Right renal cortex interstitium (tissue), 3 donors: ENCODE results near the gene FBXO44. TPM values are rescaled to one million over a fixed set of nuclear protein-coding genes. Genes with fewer than 3 reads are reported as not detected.

Experiments used
- DNase-seq, 3 donors: peaks; one replicate each; pipeline ENCODE4 v3.0.0-alpha.2; 2013; ENCODE audit warnings: low read depth in 3 of 3, low spot score in 2 of 3
- polyA plus RNA-seq, 3 donors: library from polyadenylated mRNA; unstranded; fragments of 120-200 nt; gene quantifications; one replicate each; pipeline ENCODE4 v1.2.1, GENCODE V29; 2013; ENCODE audit not compliant: insufficient read length in 3 of 3

Gene FBXO44
- polyA plus RNA-seq, 3 donors = 11.0 to 14.2 (median 11.8) TPM

DNA sequence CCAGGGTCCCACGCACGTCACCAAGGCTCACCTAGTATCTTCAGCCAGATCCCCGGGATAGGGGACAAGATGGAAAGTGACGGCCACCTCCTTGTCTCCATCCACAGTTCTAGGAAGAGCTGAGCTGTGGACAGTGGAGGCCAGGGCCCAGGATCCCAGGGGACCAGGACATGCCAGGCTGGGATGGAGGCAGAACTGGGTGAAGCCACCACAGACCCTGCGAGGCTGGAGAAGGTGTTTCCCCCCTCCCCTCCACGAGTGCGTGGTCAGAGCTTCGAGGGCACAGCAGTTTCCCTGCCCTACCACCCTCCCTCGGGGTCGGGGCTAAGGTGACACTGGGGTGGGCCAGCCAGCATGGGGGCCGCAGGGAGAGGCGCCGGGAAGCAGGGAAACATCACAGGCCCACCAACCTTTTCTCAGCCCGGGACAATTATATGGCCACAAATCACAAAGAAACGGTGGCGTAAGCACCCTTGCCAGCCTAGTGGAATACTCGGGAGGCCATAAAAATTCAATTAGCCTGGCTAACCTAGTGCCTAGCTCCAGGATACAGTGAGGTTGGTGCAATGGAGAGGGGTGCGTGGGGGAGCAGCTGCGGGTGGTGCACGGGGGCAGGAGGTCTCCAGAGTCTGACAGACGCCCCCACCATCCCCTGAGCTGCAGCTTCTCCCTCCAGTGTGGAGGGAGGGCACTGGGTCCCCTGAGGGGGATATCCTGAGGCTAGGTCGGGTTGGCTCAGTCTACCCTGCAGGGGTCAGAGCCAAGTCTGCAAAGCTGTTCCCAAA is 50.2 kb downstream of the FBXO44 start:
- DNase-seq = no peak

DNA sequence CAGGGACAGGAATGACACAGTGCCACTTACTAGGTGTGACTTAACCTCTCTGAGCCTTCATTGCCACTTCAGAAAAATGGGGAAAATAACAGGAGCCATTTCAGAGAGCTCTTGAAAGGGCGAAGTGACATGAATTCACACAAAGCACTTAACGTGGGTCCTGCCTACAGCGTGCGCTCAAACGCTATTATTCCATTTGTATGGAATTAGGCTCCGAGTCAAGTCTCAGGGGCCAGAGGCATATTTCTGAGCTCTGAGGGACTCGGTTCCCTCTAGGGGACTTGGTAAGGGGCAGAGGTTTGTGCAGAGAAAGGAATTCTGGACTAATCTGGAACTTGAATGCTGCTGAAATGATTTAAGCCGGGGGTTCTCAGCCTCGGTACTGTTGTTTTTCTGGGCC is 50.9 kb downstream of the FBXO44 start:
- DNase-seq = no peak

DNA sequence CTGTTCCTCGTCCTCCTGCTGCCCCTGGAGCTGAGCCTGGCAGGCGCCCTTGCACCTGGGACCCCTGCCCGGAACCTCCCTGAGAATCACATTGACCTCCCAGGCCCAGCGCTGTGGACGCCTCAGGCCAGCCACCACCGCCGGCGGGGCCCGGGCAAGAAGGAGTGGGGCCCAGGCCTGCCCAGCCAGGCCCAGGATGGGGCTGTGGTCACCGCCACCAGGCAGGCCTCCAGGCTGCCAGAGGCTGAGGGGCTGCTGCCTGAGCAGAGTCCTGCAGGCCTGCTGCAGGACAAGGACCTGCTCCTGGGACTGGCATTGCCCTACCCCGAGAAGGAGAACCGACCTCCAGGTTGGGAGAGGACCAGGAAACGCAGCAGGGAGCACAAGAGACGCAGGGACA is 51.6 kb downstream of the FBXO44 start:
- DNase-seq = no peak

DNA sequence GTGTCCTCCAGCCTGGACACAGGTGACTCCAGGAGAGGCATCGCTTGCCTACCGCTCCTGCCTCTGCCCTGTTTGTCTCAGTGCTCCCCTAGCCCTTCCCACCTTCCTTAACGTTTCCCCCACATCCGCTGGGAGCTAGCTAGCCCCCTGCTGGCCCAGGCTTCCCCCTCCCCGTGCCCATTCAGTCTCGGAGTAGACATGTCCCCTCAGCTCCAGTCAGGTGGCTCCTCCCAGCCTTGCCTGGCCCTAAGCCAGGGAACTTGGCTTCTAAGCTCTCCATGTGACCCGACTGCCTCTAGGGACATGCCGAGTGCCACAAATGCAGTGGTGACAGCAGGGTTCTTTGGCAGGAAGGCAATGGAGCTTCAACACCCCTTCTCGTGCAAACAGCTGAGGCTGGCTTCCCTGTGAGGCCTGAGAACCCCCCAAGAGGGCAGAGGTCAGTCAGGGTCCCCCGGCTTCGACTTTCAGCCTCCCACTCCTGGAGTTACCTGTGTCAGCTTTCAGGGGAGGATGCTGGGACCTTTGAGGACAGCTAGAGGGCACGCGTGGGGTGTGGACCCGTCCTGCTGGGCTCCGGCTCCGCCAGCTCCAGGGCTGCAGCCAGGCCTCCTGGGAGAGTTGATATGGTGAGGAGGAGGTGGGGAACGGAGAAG is 53.1 kb downstream of the FBXO44 start:
- no peak for DNase-seq

DNA sequence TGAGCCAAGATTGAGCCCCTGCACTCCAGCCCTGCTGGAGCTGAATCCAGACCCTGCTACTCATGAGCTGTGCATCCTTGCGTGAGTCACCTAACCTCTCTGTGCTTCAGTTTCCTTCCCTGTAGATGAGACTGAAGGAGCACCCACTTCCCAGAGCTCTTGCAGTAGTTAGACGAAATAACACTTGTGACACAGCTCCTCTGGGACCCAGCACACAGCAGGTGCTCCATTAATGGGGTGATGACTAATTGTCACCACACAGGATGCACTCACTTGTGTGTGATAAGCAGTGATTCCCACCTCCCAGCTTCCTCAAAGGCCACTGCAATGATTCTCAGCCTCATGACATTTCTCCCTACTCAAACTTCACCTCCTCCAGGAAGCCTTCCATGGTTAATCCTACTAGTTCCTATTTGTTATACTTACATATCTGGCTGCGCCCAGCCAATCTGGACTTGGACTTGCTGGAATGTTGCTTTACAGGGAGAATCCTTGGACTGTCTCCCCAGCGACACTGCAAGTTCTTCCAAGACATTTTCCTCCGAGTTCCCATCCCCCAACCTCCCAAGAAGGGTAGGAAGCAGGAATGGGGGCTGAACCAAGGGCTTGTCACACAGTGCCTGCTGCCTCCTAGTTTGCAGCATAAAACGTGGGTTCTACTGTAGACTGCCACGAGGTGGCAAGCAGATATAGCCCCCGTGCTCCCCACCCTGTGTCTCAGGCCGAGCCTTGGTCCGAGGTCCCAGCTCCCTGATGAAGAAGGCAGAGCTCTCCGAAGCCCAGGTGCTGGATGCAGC is 54.1 kb downstream of the FBXO44 start:
- no peak for DNase-seq

DNA sequence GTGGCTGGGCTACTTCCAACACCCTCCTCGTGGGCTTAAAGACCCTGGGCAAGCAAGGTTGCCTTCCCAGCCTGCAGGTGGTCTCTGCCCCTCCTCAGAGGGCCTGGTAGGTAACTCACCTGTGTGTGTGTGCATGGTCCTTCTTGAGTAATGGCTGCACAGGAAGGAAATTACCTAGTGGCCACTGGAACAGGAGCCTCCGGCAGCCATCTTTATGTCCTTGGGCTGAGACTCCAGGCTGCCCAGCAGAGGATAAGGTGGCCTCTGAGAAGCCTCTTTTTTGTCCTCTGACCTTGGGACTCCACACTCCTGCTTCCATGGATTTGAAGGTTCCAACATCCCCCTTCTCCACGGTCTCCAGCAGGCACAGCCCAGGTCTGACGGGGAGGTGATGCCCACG is 56.8 kb downstream of the FBXO44 start:
- no peak for DNase-seq

DNA sequence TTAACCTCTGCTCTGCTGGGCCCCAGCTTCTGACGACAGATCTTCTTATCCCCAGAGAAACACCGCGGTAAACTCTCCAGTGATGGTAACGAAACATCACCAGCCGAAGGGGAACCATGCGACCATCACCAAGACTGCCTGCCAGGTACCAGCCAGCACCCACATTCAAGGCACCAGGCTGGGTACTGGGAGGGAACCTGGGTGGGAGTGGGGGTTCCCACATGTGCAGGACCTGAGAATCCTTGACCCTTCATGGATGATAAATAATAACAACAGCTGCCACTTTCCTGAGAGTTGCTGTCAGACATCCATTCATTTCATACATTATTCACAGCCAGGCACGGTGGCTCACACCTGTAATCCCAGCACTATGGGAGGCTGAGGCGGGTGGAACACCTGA is 57.6 kb downstream of the FBXO44 start:
- no peak for DNase-seq

Other genes with a start within 250 kb of the FBXO44 start
- gene DISP3, start 175.7 kb upstream of the FBXO44 start, polyA plus RNA-seq = 1 to 10 TPM in 1 of 3 donors, under 1 TPM in 2; 0.82 to 1.3 (median 0.87) TPM
- gene FBXO2, start 448 bp upstream of the FBXO44 start, polyA plus RNA-seq = 1 to 10 TPM; 1.0 to 1.2 (median 1.1) TPM
- 1 to 10 TPM; 3.6 to 4.8 (median 4.2) TPM for gene FBXO6, start 9.3 kb downstream of the FBXO44 start, polyA plus RNA-seq
- 10 to 100 TPM; 41.9 to 45.9 (median 44.7) TPM for gene MAD2L2, start 26.3 kb downstream of the FBXO44 start, polyA plus RNA-seq
- gene DRAXIN, start 36.8 kb downstream of the FBXO44 start, polyA plus RNA-seq = 1 to 10 TPM in 1 of 3 donors, under 1 TPM in 2; 0.80 to 1.3 (median 0.89) TPM
- gene AGTRAP, start 81.3 kb downstream of the FBXO44 start, polyA plus RNA-seq = 10 to 100 TPM; 36.4 to 42.5 (median 36.6) TPM
- under 1 TPM in 2 of 3 donors, not detected in 1; 0.36 to 0.46 TPM for gene C1orf167, start 107.3 kb downstream of the FBXO44 start, polyA plus RNA-seq
- gene MTHFR, start 151.1 kb downstream of the FBXO44 start, polyA plus RNA-seq = 10 to 100 TPM; 15.4 to 18.8 (median 17.2) TPM
- gene CLCN6, start 151.3 kb downstream of the FBXO44 start, polyA plus RNA-seq = 10 to 100 TPM; 13.5 to 15.1 (median 14.9) TPM
- 1 to 10 TPM in 2 of 3 donors, under 1 TPM in 1; 0.17 to 2.0 (median 1.3) TPM for gene NPPA, start 192.9 kb downstream of the FBXO44 start, polyA plus RNA-seq
- gene NPPB, start 204.1 kb downstream of the FBXO44 start, polyA plus RNA-seq = not detected